ENCODE measurements around the gene PNPLA6. TPM values are rescaled to one million over a fixed set of nuclear protein-coding genes. Genes with fewer than 3 reads are reported as not detected.

Gene PNPLA6
- total RNA-seq, 1 experiment from 2014 or later = 176 TPM

DNA sequence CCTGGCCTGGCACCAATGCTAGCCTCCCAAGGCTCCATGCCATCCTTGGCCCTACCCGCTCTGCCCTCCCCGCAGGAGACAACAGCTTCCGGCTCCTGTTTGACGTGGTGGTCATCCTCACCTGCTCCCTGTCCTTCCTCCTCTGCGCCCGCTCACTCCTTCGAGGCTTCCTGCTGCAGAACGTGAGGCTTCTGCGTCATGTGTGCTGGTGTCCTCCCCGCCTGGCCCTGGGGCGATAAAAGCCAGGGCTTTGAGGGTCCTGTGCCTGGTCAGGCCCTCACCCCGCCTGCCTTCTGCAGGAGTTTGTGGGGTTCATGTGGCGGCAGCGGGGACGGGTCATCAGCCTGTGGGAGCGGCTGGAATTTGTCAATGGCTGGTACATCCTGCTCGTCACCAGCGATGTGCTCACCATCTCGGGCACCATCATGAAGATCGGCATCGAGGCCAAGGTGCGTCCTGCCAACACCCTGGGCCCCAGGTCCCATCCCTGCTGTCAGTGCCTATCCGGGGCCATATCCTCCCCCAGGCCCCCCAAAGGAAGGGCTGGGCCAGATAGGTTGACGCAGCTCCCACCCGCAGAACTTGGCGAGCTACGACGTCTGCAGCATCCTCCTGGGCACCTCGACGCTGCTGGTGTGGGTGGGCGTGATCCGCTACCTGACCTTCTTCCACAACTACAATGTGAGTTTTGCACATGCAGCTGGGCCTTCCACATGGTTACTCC lies 6.8 kb upstream of the PNPLA6 start:
- ChIA-PET POLR2A (no interaction called here), CTCF (no interaction called here)
- no peaks in the 10 kb centered on the region for H3K27me3 ChIP-seq (ENCODE audit: control insufficient read depth, insufficient read depth, low read length)
- TF ChIP-seq, protein P1, sequence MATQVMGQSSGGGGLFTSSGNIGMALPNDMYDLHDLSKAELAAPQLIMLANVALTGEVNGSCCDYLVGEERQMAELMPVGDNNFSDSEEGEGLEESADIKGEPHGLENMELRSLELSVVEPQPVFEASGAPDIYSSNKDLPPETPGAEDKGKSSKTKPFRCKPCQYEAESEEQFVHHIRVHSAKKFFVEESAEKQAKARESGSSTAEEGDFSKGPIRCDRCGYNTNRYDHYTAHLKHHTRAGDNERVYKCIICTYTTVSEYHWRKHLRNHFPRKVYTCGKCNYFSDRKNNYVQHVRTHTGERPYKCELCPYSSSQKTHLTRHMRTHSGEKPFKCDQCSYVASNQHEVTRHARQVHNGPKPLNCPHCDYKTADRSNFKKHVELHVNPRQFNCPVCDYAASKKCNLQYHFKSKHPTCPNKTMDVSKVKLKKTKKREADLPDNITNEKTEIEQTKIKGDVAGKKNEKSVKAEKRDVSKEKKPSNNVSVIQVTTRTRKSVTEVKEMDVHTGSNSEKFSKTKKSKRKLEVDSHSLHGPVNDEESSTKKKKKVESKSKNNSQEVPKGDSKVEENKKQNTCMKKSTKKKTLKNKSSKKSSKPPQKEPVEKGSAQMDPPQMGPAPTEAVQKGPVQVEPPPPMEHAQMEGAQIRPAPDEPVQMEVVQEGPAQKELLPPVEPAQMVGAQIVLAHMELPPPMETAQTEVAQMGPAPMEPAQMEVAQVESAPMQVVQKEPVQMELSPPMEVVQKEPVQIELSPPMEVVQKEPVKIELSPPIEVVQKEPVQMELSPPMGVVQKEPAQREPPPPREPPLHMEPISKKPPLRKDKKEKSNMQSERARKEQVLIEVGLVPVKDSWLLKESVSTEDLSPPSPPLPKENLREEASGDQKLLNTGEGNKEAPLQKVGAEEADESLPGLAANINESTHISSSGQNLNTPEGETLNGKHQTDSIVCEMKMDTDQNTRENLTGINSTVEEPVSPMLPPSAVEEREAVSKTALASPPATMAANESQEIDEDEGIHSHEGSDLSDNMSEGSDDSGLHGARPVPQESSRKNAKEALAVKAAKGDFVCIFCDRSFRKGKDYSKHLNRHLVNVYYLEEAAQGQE (IDR thresholded peaks at IDR 0.05; ENCODE audit: insufficient read depth in 1 of 2, low read depth in 2 of 2, low read length in 1 of 2) = no peak
- TF ChIP-seq TCF7L2 (IDR thresholded peaks at IDR 0.05; ENCODE audit: low read depth, low read length) (no peak), POLR2AphosphoS5 (IDR thresholded peaks at IDR 0.05; ENCODE audit: low read depth, low read length) (no peak), SIN3A (IDR thresholded peaks at IDR 0.05; ENCODE audit: borderline replicate concordance, insufficient read depth, low read depth, low read length) (no peak)
- TF ChIP-seq, protein P2, sequence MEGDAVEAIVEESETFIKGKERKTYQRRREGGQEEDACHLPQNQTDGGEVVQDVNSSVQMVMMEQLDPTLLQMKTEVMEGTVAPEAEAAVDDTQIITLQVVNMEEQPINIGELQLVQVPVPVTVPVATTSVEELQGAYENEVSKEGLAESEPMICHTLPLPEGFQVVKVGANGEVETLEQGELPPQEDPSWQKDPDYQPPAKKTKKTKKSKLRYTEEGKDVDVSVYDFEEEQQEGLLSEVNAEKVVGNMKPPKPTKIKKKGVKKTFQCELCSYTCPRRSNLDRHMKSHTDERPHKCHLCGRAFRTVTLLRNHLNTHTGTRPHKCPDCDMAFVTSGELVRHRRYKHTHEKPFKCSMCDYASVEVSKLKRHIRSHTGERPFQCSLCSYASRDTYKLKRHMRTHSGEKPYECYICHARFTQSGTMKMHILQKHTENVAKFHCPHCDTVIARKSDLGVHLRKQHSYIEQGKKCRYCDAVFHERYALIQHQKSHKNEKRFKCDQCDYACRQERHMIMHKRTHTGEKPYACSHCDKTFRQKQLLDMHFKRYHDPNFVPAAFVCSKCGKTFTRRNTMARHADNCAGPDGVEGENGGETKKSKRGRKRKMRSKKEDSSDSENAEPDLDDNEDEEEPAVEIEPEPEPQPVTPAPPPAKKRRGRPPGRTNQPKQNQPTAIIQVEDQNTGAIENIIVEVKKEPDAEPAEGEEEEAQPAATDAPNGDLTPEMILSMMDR (IDR thresholded peaks at IDR 0.05) = no peak
- in situ Hi-C loops (cut with HindIII; ENCODE audit: low pct_unique_long_range_greater_than_20kb, low sequenced_read_pairs) (no loop called here), intact Hi-C loops (cut with micrococcal nuclease; ENCODE audit: unreplicated experiment) (no loop called here)
- H3K27ac ChIP-seq (ENCODE audit: low read length) = no peak overlapping the region
- H3K36me3 ChIP-seq (ENCODE audit: control insufficient read depth, insufficient read depth, low read length) = no peaks in the 10 kb centered on the region
- DNase-seq (ENCODE audit: low read depth, low spot score) (no peak), ATAC-seq (no peak)
- H3K4me3 ChIP-seq (ENCODE audit: low read depth in 2 of 2, low read length in 2 of 2) = no peak overlapping the region
- no TSS peak for BruUV-seq (replicated peaks)
- H3K4me1 ChIP-seq (ENCODE audit: control insufficient read depth, insufficient read depth, low read length) = 0 out of 2 replicates have a peak, but pooled peaks cover 6% of the 10 kb centered on the region
- H3K9me3 ChIP-seq (ENCODE audit: control insufficient read depth, insufficient read depth, low read depth, low read length) = no peaks in the 10 kb centered on the region

DNA sequence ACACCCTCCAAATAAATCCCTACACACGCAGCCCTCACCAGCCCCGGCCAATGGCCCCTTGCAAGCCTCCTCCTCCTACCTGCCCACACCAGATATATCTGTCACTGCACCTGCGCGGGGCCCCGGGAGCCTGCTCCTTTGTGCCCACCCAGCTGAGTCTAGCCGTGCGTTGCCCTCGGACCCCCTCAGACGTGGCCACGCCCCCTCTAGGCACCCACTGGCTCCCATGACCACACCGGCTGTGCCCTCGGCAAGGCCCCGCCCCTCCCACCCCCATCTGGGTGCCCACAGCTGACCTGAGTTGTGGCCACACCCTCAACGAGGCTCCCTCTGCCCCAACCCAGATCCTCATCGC lies 6.3 kb upstream of the PNPLA6 start:
- TF ChIP-seq, protein P1 (IDR thresholded peaks at IDR 0.05; ENCODE audit: insufficient read depth in 1 of 2, low read depth in 2 of 2, low read length in 1 of 2) = no peak
- no peak for TF ChIP-seq POLR2AphosphoS5 (IDR thresholded peaks at IDR 0.05; ENCODE audit: low read depth, low read length)
- TF ChIP-seq, protein P2 (IDR thresholded peaks at IDR 0.05) = no peak
- TF ChIP-seq TCF7L2 (IDR thresholded peaks at IDR 0.05; ENCODE audit: low read depth, low read length) = no peak
- TF ChIP-seq SIN3A (IDR thresholded peaks at IDR 0.05; ENCODE audit: borderline replicate concordance, insufficient read depth, low read depth, low read length) = no peak
- POLR2A ChIA-PET = no interaction called here
- no peaks in the 10 kb centered on the region for H3K27me3 ChIP-seq (ENCODE audit: control insufficient read depth, insufficient read depth, low read length)
- ATAC-seq (no peak), DNase-seq (ENCODE audit: low read depth, low spot score) (no peak)
- no TSS peak for BruUV-seq (replicated peaks)
- H3K36me3 ChIP-seq (ENCODE audit: control insufficient read depth, insufficient read depth, low read length) = no peaks in the 10 kb centered on the region
- H3K4me3 ChIP-seq (ENCODE audit: low read depth in 2 of 2, low read length in 2 of 2) = no peak overlapping the region
- no peaks in the 10 kb centered on the region for H3K9me3 ChIP-seq (ENCODE audit: control insufficient read depth, insufficient read depth, low read depth, low read length)
- CTCF ChIA-PET = no interaction called here
- intact Hi-C loops (cut with micrococcal nuclease; ENCODE audit: unreplicated experiment) (no loop called here), in situ Hi-C loops (cut with HindIII; ENCODE audit: low pct_unique_long_range_greater_than_20kb, low sequenced_read_pairs) (no loop called here)
- H3K27ac ChIP-seq (ENCODE audit: low read length) = no peak overlapping the region
- 0 out of 2 replicates have a peak, but pooled peaks cover 7% of the 10 kb centered on the region for H3K4me1 ChIP-seq (ENCODE audit: control insufficient read depth, insufficient read depth, low read length)

Data from Panc1 (cell line).